ENCODE measurements around the gene RPS19BP1.
A peak's percentile ranks its signal among the peaks of the same experiment; 100 is the strongest.
"Not testable (repeated sequence)": the region's sequence is repeated elsewhere in the genome, so short reads cannot be mapped to it uniquely, and the experiment has no call there.

Gene RPS19BP1

GRCh38 chr22:39527481-39527961, 5.0 kb downstream of the RPS19BP1 start:
- FAIRE-seq = no peak

DNA sequence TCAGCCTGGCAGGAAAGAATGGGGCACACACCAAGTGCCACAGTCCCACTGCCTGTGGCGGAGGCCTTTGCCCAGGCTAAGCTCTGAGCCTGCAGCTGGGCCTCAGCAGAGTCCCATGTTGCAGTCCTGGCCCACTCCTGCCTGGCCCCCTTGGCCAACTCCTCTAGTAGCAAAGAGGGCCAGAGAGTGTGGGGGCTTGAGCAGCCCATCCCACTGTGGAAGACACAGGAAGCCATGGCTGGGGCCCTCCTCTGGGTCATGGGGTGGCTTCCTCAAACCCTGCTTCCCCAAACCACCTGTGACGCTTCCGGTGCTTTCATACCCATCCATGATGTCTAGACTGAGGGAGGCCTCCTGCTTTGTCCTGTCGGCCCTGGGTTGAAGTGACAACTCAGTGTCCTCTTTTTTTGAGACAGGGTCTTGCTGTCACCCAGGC, 5.8 kb downstream of the RPS19BP1 start:
- FAIRE-seq = no peak

DNA sequence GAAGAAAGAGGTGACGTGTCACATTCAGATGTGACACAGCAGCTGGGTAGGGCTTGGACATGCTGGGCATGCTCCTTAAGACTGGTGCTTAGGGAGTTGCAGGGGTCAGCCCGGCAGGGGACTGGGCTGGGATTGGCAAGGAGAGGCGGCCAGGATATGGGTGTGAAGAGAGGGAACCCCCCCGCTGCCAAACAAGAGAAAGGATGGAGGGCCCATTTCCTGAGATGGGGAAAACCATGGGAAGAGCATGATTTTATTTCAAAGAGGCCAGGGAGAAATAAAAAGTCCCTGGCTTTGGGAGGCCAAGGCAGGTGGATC, 6.9 kb downstream of the RPS19BP1 start:
- FAIRE-seq = no peak

DNA sequence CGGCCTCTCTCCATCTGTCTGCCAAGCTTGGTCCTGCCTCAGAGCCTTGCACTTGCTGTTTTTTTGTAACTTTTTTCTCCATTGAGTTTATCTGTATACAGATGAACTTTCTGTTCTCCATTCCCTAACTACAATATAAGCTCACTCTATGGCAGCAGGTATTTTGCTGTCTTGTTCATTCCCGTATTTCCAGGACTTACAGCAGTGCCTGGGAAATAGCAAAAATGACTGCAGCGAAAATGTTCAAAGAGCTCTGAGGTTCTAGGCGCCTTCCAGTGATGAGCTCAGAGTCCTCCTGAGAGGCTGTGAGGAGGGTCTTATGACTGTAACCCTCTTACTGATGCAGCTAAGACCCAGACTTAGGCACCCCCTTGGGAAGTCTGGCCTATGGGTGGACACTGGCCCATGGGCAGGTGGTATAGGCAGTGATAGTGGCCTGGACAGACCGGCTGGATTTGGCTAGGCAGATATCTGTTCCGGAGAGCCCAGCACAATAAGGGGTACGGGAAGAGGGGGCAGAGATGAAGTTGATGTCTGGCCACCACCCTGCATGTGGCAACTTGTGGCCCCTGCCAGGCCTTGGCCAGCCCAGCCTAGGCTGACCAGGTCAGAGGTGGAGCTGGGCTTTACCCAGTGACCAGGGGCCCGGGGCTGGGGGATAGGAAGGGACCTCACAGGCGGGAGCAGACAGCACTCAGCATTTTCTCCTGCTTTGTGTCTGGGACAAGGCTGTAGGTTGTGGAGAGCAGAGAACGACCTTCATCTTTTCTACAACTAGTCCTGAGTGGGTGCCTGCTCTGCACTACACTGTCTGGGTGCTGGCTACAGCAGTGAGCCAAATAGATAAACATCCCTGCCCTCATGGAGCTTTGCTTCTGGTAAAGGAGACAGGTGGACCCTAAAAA, 7.5 kb downstream of the RPS19BP1 start:
- FAIRE-seq = no peak

DNA sequence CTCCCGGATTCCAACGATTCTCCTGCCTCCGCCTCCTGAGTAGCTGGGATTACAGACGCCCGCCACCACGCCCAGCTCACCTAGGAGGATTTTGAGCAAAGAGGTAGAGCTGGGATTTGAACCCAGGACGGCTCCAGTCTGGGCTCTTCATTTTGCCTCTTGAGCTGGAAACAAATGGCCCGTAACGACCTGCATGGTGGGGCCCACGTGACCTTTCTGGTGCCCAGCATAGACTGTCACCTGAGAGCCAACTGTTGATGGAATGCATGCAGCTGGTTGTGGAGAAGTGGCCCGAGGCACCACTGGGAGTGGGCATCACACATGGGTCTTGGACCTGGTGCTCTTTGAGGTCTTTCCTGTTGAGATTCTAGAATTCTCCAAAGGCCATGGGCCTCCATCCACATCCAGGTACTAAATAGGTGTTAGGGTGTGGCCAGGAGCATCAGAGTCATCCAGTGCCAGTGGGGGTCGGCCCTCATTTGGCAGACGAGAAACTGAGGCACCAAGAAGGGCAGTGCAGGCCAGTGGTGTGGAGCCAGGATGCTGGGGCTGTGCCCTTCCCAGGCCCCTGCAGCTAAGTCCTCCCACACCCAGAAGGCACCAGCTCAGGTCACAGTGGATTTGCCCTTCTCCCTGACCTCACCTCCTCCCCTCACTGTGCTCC, 8.3 kb downstream of the RPS19BP1 start:
- no peak for FAIRE-seq

DNA sequence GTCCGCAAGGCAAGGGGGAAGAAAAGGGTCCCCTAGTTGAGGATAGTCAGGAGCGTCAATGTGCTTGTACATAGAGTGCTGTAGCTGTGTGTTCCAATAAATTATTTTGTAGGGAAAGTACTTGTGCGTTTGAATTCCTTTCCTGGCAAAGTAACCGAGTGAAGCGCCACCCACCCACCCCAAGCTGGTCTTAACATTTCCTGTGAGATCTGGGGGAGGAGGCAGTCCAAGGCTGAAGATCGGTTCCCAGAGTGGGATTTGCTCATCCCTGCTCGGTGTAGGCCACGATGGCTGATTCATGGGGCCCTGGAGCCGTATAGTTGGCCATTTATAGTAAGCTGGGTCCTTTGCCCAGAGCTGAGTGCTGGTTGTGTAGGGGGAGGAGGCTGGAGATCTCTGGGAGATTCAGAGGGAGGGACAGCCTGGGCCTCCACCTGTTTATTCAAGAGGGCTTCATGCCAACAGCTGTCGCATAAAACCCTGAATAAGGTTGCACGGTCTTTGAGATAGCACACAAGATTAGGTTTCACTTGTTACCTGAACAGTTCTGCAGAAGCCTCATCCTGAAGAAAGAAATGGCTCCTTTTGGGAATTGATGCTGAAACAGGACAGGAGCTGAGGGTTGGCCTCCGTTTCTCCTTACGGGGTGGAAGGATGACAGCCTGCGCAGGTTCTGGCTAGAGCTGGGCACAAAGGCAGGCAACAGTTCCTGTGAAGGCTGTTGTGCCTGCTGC, 9.8 kb downstream of the RPS19BP1 start:
- no peak for FAIRE-seq

- FAIRE-seq = not testable (repeated sequence)
These were observed 10.5 kb downstream of the RPS19BP1 start for GRCh38 chr22:39522091-39522490.

DNA sequence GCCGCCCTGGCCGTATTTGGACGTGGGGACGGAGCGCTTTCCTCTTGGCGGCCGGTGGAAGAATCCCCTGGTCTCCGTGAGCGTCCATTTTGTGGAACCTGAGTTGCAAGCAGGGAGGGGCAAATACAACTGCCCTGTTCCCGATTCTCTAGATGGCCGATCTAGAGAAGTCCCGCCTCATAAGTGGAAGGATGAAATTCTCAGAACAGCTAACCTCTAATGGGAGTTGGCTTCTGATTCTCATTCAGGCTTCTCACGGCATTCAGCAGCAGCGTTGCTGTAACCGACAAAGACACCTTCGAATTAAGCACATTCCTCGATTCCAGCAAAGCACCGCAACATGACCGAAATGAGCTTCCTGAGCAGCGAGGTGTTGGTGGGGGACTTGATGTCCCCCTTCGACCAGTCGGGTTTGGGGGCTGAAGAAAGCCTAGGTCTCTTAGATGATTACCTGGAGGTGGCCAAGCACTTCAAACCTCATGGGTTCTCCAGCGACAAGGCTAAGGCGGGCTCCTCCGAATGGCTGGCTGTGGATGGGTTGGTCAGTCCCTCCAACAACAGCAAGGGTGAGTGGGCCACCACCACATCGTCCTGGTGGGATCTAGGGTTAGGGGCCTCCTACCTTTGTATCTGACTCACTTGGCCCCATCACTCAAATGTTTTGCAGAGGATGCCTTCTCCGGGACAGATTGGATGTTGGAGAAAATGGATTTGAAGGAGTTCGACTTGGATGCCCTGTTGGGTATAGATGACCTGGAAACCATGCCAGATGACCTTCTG, 11.3 kb downstream of the RPS19BP1 start:
- not testable (repeated sequence) for FAIRE-seq

DNA sequence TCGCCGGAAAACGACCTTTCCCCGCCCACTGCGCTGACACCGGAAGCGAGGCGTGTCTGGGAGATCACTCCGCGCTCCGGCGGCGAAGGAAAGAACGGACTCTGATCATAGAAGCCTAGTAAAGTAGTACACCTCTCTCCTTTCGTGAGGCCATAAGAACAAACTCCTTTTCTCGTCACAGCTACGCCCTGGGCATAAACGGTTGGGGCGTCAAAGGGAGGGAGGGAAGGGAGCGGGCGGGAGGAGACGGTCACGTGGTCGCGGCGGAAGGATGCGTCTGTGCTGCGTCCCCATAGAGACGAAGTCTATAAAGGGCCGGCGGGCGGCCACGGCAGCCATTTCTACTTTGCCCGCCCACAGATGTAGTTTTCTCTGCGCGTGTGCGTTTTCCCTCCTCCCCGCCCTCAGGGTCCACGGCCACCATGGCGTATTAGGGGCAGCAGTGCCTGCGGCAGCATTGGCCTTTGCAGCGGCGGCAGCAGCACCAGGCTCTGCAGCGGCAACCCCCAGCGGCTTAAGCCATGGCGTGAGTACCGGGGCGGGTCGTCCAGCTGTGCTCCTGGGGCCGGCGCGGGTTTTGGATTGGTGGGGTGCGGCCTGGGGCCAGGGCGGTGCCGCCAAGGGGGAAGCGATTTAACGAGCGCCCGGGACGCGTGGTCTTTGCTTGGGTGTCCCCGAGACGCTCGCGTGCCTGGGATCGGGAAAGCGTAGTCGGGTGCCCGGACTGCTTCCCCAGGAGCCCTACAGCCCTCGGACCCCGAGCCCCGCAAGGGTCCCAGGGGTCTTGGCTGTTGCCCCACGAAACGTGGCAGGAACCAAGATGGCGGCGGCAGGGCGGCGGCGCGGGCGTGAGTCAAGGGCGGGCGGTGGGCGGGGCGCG, 12.1 kb downstream of the RPS19BP1 start, which contains the start of gene ATF4:
ATF4 (plus strand) TSS at position 337 of the 880 bp plus-strand sequence. CDS start 884 bp downstream, outside the sequence.
- FAIRE-seq = no peak

DNA sequence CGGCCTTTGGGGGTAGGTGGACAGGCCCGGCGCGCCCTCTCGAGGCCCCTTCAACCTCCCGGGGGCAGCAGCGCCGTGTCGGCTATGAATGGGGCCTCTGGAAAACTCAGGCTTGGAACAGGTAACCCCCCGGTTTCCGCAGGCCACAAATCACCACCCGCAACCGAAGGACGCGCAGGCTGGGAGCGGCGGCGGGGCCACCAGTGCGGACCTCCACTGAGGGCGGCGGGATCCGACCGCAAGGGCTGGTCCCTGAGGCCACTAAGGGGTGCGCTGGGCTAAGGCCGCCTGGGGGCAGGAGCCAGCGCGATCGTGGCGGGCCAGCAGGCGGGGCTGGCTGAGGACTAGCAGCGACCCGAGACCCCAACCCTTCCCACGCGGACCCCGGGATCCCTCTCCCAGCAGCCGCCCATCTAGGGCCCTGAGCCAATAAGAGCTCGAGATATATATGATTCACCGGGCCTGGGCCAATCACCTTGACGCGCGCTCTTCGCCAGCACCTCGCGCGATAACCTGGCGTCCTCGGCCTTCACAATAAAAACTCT, 12.8 kb downstream of the RPS19BP1 start:
- FAIRE-seq = peak; percentile 10

DNA sequence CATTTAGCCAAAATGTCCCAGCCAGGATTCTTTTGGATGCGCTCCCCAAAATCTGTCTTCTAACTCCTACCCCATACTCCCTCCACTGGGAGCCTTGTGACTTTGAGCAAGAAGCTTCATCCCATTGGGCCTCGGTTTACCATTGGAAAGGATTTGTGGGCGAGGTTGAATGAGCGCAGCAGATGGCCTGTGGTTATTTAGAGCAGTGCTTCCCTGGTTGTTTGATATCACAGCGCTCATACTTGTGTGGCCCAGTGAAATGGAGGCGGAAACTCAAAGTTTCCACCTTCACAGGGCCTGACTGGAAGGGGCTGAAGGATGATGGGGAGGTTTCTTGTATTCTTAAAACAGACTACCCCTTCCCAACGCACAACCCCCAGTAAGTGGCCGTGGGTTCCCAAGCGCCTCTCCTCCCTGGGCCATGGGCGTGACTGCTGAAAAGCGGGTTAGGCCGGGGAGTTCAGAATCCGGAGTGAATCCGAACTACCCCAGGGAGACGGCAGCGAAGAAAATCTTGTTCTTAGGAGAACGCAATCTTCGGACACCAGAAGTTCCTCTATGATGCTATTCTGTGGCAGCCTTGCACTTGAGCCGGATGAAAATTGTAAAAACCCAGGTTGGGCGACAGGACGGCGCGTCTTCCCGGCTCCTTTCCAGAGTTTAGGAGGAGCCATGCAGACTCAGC, 13.4 kb downstream of the RPS19BP1 start:
- no peak for FAIRE-seq

- no peak for FAIRE-seq
These were observed 14.3 kb downstream of the RPS19BP1 start for GRCh38 chr22:39518144-39518786.

GRCh38 chr22:39517470-39517869, 15.1 kb downstream of the RPS19BP1 start:
- no peak for FAIRE-seq

GRCh38 chr22:39515266-39516050, 17.1 kb downstream of the RPS19BP1 start:
- FAIRE-seq = no peak

DNA sequence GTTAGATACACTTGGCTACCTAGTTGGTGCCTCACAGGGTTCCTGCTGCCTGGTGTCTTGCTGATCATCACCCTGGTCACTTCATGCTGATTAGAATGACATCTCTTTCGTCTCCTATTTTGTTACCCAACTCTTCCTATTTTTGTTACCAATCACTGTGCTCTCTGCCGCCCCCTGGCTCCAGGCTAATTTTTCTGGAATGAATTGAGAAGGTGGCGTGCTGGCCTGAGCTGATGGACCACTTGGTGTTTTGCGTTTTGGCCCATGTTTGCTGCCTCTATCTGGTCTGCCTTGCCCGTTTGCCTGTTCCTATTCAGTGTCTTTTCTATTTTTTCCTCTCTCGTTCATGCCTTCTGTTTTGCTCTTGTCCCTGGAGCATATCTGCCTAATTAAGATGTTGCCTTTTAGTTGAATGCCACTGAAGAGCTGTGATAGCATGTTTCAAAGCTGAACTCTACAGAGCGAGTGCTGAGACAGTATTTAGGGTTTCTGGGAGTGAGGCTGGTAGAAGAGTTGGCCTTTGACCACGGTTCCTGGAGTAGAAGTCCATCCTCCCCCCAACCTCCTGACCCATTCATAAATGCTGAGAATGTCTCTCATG, 18.1 kb downstream of the RPS19BP1 start:
- no peak for FAIRE-seq

- no peak for FAIRE-seq
These were observed 18.8 kb downstream of the RPS19BP1 start for GRCh38 chr22:39513791-39514190.

DNA sequence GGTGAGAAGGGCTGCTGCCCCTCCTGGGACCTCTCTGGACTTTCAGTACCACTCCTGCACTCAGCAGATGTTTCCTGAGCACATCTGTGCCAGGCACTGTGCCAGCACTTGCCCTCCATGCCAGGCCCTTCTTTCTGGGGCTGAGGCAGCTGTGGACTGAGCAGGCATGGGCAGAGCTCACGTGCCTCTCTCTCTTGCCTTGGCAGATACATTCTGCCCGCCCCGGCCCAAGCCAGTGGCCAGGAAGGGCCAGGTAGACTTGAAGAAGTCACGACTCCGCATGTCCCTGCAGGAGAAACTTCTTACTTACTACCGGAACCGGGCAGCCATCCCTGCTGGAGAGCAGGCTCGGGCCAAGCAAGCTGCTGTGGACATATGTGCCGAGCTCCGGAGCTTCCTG, 20.5 kb downstream of the RPS19BP1 start:
- no peak for FAIRE-seq

- no peak for FAIRE-seq
These were observed 21.3 kb downstream of the RPS19BP1 start for GRCh38 chr22:39511226-39511625.

Data from colon (tissue), 2 donors.